ENCODE measurements around the gene USP40.

USP40 gene

GRCh38 chr2:233426619-233427342 lies 139.8 kb downstream of the USP40 start:
- peaks cover 1% of the 10 kb centered on the region for H3K27me3 Mint-ChIP-seq (ENCODE audit: low read depth, poor library complexity)
- no peak for DNase-seq

More at GRCh38 chr2:233426619-233427342, 139.8 kb downstream of the USP40 start:
- H3K9me3 Mint-ChIP-seq: peaks cover 13% of the 10 kb centered on the region
- no peak for TF ChIP-seq CTCF (IDR thresholded peaks at IDR 0.05)
- H3K36me3 Mint-ChIP-seq (ENCODE audit: low read depth): peaks cover 58% of the 10 kb centered on the region
- peaks cover 23% of the 10 kb centered on the region for H3K4me1 Mint-ChIP-seq
- H3K27ac Mint-ChIP-seq: no peak overlapping the region
- H3K4me3 Mint-ChIP-seq: no peak overlapping the region
